GM10266 (cell line): ENCODE results near the gene RHOD.

Experiments used
- DNase-seq: peaks from one replicate; pipeline ENCODE4 v3.0.0; 2012; ENCODE audit errors: extremely low spot score
- CTCF ChIP-seq: IDR thresholded peaks from 2 replicates; pipeline ENCODE4 v1.5.1; 2012; ENCODE audit warnings: mild to moderate bottlenecking, low read depth; ENCODE audit not compliant: control insufficient read depth, insufficient read depth; ENCODE audit errors: missing control alignments

RHOD gene

GRCh38 chr11:67113231-67113721 is 56.6 kb downstream of the RHOD start:
- peak; percentile 47 for DNase-seq
- no peak for TF ChIP-seq CTCF

- no peak for DNase-seq
- TF ChIP-seq CTCF, result no peak
Observed at GRCh38 chr11:67114275-67114896, 57.7 kb downstream of the RHOD start.

GRCh38 chr11:67116758-67117105 is 60.1 kb downstream of the RHOD start:
- DNase-seq, result no peak
- TF ChIP-seq CTCF, result no peak

- DNase-seq, result no peak
- no peak for TF ChIP-seq CTCF
Observed at GRCh38 chr11:67117176-67117575, 60.5 kb downstream of the RHOD start.

GRCh38 chr11:67117672-67118180 is 61.1 kb downstream of the RHOD start:
- no peak for TF ChIP-seq CTCF
- no peak for DNase-seq

GRCh38 chr11:67118181-67118766 is 61.6 kb downstream of the RHOD start:
- no peak for TF ChIP-seq CTCF
- peak; percentile 77 for DNase-seq

GRCh38 chr11:67118801-67119584 is 62.3 kb downstream of the RHOD start, which contains the start of gene KDM2A:
Gene KDM2A (plus strand): TSS chr11:67119263. CDS start chr11:67121317, 2,054 bp downstream.
- DNase-seq, result peak; percentile 100
- peak; percentile 23 for TF ChIP-seq CTCF
